Right ventricle myocardium superior (tissue), 1 donor: Measurements from ENCODE around the gene CDC16. TPM values are rescaled to one million over a fixed set of nuclear protein-coding genes. Genes with fewer than 3 reads are reported as not detected.
"Not testable (repeated sequence)": the region's sequence is repeated elsewhere in the genome, so short reads cannot be mapped to it uniquely, and the experiment has no call there.

Source experiments
- ATAC-seq: fragments of 200-7000 bp; cut with Tn5 transposase; one replicate; pipeline ENCODE4 v1.9.1; 2020; ENCODE audit warnings: mild to moderate bottlenecking; ENCODE audit not compliant: poor library complexity
- DNase-seq: peaks from one replicate; pipeline ENCODE4 v3.0.0-alpha.2; 2020
- intact Hi-C: fragments of 100-400 bp; cut with DNase I; formaldehyde crosslinking; loops from one replicate; pipeline ENCODE4 v1.11.2; 2022
- total RNA-seq: library from RNA; stranded (reverse); fragmentation: NEBNext Ultra II Directional; extraction: Animal tissue kit (Norgen Biotek cat#: 25700); gene quantifications from one replicate; pipeline ENCODE4 v1.2.1, GENCODE V29; 2021
- donor health status: DM: no; HTN: yes; CAD: no; lungs with severe emphysema.

Gene CDC16
- total RNA-seq, 1 donor from 2014 or later = 34.2 TPM

DNA sequence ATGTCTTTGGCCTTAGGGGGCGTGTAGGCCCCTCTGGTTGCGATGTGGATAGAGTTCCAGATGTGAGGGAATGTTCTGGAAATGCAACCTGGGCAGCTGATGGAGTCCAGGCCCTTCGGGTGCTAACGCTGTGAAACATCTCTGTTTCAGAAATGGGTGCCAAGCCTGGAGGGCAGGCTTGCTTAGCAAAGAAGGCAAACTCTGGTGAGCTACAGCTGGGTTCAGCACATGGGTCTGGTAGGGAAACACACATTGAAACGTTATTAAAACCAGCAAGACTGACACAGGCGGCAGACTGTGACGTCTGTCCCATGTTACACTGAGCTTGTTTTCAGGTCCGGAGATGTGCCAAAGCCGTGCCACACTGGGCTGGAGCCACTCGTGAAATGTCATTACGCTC, 8.6 kb upstream of the CDC16 start:
- ATAC-seq (no peak), DNase-seq (no peak)
- intact Hi-C loops = loop anchor here (1.0 kb wide), 1 partner anchor 275 kb away; no protein-coding TSS in a partner anchor

DNA sequence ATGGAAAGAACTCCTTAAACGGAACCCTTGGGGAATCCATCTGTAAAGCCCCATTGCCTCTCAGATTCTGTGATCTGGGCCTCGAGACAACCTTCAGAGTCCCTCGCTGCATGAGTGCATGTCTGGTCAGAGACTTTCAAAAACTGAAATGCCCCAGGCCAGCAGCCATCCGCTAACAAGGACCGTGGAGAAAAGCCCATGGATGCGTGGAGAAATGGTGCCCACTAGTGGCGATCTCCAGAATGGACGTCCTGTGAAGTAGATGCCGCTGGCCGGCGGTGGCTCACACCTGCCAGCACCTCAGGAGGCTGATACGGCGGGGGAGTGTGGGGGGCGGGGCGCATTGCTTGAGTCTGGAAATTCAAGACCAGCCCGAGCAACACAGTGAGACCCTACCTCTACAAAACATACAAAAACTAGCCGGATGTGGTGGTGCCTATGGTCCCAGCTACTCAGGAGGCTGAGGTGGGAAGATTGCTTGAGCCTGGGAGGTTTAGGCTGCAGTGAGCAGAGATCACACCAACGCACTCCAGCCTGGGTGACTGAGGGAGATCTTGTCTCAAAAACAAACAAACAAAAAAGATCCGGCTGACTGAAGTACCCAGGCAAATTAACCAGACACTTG, 7.9 kb upstream of the CDC16 start:
- intact Hi-C loops = loop anchor here (1.0 kb wide), 1 partner anchor 276 kb away; no protein-coding TSS in a partner anchor
- ATAC-seq = peak; percentile 93
- DNase-seq = peak; percentile 88

DNA sequence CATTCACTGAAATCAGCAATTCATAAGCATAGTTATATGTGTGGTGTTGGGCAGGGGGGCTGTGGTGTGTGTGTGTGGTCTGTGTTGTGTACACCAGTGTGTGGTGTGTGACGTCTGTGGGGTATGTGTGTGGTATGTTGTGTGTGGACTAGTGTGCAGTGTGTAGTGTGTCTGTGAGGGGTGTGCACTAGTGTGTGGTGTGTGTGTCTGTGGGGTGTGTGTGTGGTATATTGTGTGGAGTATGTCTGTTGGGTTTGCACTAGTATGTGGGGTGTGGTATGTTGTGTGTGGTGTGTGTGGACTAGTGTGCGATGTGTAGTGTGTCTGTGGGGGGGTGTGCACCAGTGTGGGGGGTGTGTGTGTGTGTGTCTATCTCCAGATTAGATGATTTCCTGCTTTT, 7.2 kb upstream of the CDC16 start:
- DNase-seq (no peak), ATAC-seq (peak; percentile 13)
- intact Hi-C loops = no loop called here

DNA sequence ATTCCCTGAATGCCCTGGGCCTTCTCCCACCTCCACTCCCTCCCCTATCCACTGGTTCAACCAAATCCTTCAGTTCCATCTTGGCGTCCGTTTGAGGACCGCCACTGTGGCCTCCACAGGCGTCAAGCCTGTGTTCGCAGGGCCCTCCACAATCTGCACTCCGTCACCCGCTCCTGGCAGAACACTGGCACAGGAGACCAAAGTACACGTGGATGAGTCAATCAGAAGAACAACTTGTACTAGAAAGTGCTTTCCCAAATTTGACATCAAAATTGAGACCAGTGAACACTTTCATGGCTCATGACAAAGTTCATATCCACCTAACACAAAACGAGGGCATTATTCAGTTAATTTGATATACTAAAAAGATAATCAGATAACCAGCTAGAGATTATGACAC, 6.5 kb upstream of the CDC16 start:
- DNase-seq (no peak), ATAC-seq (peak; percentile 73)
- intact Hi-C loops = no loop called here

DNA sequence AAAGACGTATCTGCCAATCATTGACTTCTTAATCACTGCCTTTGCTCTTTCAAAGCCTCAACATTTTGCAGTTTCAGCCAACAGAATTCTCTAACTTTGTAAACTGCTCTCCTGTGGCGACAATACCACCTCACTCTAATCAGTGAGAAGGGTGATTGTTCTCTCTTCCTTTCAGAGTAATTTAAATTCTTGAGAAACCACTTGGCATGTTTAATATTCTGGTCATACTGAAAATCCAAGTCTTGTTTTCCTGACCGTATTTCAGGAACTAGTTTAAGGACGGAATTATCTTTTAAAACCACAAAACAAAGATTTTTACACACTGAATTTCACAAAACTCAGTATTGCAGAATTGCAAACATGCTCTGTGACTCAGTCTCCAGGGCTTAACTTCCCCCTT, 5.2 kb upstream of the CDC16 start:
- DNase-seq (no peak), ATAC-seq (no peak)
- intact Hi-C loops = no loop called here

DNA sequence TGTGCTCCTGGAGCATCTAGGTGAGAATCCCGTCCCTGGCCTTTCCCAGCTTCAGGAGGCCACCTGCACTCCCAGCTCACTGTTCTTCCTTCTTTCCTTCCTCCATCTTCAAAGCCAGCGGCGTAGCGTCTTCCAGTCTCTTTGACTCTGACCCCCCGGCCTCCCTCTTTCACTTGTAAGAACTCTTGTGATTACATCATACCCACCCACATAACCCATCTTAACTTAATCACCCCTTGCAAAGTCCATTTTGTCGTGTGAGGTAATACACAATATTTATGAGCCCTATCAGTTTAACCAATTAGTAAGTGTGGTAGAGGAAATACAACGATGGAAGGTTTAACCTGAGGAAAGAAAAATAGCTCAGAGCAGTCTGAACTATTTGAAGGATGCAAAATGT, 4.6 kb upstream of the CDC16 start:
- DNase-seq (no peak), ATAC-seq (no peak)
- intact Hi-C loops = no loop called here

DNA sequence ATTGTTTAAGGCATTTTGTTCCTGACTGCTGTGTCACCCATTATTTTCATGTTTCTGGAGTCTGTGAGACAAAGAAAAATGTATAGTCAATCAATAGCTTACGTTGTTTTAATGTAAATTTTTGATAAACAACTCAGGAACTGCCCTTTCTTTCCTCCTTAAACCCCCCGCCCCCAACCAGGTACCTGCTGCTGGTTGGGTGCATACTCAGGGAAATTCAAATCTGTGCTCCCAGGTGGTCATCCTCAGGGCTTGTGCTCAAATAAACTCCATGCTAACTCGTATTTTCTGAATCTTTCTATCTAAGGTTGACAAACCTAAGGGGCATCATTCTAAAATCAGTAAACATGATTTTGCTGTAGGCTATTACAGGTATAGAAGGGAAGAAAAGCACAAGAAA, 4.1 kb upstream of the CDC16 start:
- ATAC-seq (no peak), DNase-seq (no peak)
- intact Hi-C loops = no loop called here

DNA sequence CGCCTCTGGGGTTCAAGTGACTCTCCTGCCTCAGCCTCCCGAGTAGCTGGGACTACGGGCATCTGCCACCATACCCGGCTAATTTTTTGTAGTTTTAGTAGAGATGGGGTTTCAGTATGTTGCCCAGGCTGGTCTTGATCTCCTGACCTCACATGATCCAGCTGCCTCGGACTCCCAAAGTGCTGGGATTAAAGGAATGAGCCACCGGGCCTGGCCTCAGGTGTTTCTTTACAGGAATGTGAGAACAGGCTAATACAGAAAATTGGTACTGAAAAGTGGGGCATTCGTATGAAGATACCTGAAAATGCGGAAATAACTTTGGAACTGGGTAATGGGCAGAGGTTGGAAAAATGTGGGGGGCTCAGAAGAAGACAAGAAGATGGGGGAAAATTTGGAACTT, 2.8 kb upstream of the CDC16 start:
- intact Hi-C loops = no loop called here
- DNase-seq (no peak), ATAC-seq (no peak)

DNA sequence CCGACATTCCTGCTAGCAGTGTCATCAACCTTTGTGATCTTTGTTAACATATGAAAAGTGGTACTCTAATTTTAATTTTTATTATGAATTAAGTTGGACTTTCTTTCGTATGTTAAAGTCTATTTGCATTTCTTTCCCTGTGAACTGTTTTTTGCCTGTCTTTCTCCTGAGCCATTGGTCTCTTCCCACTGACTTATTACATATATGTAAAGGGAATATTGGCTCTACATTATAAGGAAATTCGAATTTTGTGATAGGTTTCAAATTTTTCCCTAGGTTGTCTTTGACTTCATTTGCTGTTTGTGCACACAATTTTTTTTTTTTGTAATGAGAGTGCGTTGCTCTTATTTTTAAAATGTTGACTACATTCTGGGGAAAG, 442 bp upstream of the CDC16 start:
- intact Hi-C loops = no loop called here
- no peak for DNase-seq
- ATAC-seq = no peak

DNA sequence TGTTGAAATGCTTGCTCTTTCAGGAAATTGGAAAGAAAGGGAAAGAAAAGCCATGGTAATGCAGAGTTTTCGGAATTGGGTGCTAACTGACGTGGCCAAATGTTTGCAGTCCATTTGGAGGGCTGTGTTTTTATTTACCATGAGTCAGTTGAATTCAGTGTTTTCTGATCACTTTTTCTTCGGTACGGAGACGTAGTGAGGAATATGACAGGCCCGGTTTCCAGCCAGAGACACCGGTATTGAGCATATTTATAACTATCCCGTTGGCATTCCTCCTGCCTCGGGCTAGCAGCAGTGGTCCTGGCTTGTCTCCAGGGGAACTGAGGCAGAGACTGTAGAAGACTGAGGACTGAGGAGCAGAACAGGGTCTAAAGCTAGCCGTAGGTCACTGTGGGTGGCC, 1.0 kb downstream of the CDC16 start:
- intact Hi-C loops = no loop called here
- ATAC-seq (no peak), DNase-seq (no peak)

DNA sequence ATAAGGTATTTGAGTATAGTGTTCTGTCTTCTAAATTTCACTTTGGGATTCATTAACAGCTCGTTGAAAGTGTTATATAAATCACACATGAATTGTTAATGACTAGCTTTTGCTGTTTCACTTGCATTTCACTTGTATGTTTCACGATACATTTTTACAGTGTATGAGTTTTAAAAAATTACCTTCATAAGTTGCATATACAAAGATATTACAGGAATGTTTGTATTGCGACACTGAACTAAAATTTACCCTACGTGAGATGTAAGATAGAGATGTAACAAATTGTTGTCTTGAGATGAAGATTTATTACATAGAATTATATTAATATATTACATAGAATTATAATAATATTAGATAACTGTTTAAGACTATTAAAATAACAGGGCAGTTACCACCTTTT, 1.5 kb downstream of the CDC16 start:
- DNase-seq (no peak), ATAC-seq (no peak)
- intact Hi-C loops = no loop called here

DNA sequence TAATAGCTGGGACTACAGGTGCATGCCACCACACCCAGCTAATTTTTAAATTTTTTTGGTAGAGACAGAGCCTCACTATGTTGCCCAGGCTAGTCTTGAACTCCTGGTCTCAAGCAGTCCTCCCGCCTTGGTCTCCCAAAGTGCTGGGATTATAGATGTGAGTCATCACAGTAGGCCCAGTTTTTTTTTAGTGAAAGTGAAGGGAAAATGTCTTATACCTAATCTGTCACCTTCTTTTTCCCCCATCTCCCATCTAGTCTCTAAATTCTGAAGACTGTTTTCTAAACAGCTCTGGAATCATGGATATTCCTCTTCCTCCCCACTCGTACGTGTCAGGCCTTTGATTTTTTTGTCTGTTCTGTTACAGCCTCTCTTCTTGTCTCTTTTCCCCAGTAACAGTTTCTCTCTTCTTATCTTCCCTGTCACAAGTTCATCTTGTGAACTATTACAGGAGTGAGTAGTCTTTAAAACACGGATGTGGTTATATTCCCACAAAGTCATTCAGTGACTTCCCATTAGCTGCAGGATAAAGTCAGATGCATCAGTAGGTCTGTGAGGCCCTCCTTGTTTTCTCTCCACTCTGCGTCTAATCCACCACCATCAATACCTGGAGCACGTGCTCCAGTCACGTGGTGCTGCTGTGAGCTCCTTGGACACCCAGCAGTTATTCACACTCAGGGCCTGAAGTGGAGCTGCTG, 2.9 kb downstream of the CDC16 start:
- DNase-seq = no peak
- intact Hi-C loops = no loop called here
- no peak for ATAC-seq

DNA sequence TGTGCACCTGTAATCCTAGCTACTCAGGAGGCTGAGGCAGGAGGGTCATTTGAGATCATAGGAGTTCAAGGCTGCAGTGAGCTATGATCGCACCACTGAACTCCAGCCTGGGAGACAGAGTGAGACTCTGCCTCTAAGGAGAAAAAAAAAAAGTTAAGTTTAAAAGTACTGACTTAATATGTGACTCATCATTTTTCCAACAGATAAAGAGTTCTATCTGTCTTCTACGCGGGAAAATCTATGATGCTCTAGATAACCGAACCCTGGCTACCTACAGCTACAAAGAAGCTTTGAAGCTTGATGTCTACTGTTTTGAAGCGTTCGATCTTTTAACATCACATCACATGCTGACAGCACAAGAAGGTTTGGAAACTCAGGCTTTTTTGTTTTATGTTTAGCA, 7.2 kb downstream of the CDC16 start:
- intact Hi-C loops = no loop called here
- ATAC-seq (no peak), DNase-seq (no peak)

DNA sequence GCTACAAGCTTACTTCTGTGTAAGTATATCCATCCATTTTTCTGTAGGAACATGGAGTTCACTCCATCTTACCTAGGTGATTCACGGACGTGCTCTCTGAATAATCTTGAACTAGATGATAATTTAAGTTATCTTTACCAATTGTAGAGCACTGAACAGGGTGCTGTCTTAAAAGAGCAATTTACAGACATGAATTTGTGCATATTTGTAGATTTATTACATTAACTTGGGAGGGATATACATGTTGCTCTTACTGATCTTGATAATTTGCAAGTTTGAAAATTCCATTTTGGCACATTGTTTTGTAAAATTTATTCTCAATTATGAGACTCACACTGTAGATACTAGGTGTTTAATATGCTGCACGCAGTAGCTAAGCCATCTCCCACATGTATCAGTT, 9.3 kb downstream of the CDC16 start:
- intact Hi-C loops = no loop called here
- no peak for DNase-seq
- no peak for ATAC-seq

DNA sequence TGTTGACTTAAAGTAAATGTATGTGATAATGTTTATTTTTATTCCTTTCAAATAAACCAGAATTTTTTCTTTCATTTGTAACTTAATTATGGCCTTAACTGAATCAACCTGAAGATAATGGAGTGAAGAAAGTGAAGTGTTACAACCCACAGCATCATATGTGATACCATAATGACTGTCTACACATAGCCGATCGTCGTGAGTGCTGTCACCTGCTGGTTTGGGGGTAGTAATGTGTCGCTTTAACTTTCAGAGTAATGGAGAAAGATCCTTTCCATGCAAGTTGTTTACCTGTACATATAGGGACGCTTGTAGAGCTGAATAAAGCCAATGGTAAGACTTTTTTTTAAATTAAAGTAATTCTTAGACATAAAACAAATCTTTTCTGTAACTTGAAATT, 9.9 kb downstream of the CDC16 start:
- no peak for ATAC-seq
- intact Hi-C loops = no loop called here
- no peak for DNase-seq

DNA sequence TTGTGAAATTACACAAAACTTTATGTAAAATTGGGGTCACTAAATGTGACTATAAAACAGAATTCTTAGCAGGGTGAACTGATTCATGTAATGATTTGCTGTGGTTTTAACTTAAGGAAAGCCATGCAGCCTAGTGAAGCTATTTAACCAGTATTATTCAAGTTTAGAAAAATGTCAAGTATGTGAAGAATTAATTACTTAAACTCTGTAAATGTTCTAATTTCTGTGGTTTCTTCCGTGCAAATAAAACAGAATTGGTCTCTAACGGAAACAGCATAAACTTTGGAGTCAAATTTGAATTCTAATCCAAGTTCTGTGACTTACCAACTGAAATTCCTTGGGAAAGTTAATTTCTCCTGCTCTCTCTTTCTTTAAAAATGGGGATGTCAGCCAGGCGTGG, 13.3 kb downstream of the CDC16 start:
- no peak for DNase-seq
- no peak for ATAC-seq
- intact Hi-C loops = no loop called here

DNA sequence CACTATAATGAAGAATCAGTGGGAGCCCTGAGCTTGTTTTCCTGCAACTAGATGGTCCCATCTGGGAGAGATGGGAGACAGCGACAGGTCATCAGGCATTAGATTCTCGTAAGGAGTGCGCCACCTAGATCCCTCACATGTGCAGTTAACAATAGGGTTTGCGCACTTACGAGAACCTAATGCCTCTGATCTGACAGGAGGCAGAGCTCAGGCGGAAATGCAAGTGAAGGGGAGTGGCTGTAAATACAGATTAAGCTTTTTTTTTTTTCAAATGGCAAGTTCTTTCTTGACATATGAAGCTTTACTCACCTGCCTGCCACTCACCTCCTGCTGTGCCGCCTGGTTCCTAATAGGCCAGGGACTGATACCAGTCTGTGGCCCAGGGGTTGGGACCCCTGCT, 14.4 kb downstream of the CDC16 start:
- intact Hi-C loops = no loop called here
- DNase-seq = no peak
- ATAC-seq = no peak

DNA sequence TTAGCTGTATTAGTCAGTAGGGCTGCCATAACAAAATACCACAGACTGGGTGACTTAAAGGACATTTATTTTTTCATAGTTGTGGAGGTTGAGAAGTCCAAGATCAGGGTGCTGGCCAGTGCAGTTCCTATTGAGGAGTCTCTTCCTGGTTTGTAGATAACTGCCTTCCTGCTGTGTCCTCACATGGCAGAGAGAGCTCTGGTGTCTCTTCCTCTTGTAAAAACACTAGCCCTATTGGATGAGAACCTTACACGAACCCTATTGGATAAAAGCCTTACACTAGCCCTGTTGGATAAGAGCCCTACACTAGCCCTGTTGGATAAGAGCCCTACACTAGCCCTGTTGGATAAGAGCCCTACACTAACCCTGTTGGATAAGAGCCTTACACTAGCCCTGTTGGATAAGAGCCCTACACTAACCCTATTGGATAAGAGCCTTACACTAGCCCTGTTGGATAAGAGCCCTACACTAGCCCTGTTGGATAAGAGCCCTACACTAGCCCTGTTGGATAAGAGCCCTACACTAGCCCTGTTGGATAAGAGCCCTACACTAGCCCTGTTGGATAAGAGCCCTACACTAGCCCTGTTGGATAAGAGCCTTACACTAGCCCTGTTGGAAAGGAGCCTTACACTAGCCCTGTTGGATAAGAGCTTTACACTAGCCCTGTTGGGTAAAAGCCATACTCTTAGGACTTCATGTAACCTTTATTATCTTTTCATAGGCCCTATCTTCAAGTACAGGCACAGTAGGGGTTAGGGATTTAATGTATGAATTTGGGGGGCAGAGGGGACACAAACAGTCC, 17.1 kb downstream of the CDC16 start:
- DNase-seq, intact Hi-C loops, ATAC-seq: not testable (repeated sequence)

DNA sequence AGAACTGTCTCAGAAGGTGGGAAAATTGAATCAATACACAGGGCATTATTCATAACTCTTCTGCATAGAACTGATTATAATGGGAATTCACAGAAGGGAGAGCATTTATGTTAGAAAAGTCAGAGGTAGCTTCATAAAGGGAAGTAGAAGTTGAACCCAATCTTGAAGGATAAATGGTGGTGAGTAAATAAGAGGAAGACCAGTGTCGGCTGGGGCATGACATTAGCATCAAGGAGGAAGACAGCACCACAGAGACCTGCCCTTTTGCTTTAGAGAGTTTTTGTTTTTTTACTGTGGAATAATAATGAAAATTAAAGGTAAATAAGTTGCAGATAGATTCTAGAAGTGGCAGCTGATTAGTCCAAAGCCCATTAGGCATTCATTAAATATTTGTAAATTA, 21.9 kb downstream of the CDC16 start:
- DNase-seq = no peak
- ATAC-seq = no peak
- intact Hi-C loops = no loop called here

DNA sequence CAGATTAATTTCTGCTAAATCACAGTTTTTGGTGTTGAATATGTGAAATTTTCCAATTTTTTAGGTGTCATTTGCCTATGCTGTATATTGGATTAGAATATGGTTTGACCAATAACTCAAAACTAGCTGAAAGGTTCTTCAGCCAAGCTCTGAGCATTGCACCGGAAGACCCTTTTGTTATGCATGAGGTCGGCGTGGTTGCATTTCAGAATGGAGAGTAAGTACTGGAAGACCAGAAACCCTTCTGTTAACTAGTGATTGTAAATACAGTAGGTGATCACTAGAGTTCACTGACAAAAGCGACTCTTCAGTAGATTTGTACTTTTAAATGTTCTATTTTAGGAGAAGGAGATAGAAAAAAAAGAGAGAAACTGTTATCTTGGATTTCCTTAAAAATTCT, 22.3 kb downstream of the CDC16 start:
- ATAC-seq (no peak), DNase-seq (no peak)
- intact Hi-C loops = no loop called here
